IPS DF 6.9 (cell line): Measurements from ENCODE around the gene NTN1.
"Not testable (repeated sequence)": the region's sequence is repeated elsewhere in the genome, so short reads cannot be mapped to it uniquely, and the experiment has no call there.

Experiments used
- DNase-seq: peaks from one replicate; pipeline ENCODE4 v3.0.0-alpha.2; 2013; ENCODE audit warnings: low read depth, low spot score
- H3K27ac ChIP-seq: one replicate; pipeline ENCODE4 v1.5.1; 2013; ENCODE audit warnings: low read length, control low read depth
- H3K27me3 ChIP-seq: 2 replicates; pipeline ENCODE4 v1.6.1; 2013; ENCODE audit warnings: mild to moderate bottlenecking, low read length; ENCODE audit not compliant: control insufficient read depth, insufficient read depth
- H3K36me3 ChIP-seq: 2 replicates; pipeline ENCODE4 v1.6.1; 2013; ENCODE audit warnings: low read length; ENCODE audit not compliant: control insufficient read depth, insufficient read depth
- H3K4me1 ChIP-seq: 2 replicates; pipeline ENCODE4 v1.6.1; 2013; ENCODE audit warnings: low read length; ENCODE audit not compliant: control insufficient read depth, insufficient read depth
- H3K4me3 ChIP-seq: 2 replicates; pipeline ENCODE4 v1.5.1; 2013; ENCODE audit warnings: mild to moderate bottlenecking, low read length
- H3K9me3 ChIP-seq: 2 replicates; pipeline ENCODE4 v1.6.1; 2013; ENCODE audit warnings: low read length, inconsistent platforms; ENCODE audit not compliant: control insufficient read depth, insufficient read depth
- WGBS: extraction: QIAGEN DNeasy Blood & Tissue Kit; methylation state at CpG from one replicate; pipeline ENCODE4 v1.1.7; 2013; ENCODE audit warnings: mixed read lengths, missing lambda C conversion rate; ENCODE audit not compliant: insufficient read length, insufficient coverage; 5-methylcytosine and 5-hydroxymethylcytosine counted together

The NTN1 gene

GRCh38 chr17:9249245-9249953, 228.1 kb downstream of the NTN1 start:
- WGBS: no CpG with 5 or more reads among the region's 21 CpGs
- H3K4me3 ChIP-seq: no peak overlapping the region
- no peaks in the 10 kb centered on the region for H3K27me3 ChIP-seq
- H3K36me3 ChIP-seq: no peaks in the 10 kb centered on the region
- H3K9me3 ChIP-seq: no peaks in the 10 kb centered on the region
- no peak for DNase-seq
- no peak overlapping the region for H3K27ac ChIP-seq
- no peaks in the 10 kb centered on the region; the same call in 1 of the 2 replicates for H3K4me1 ChIP-seq

- Histone ChIP-seq H3K36me3 (no peaks in the 10 kb centered on the region), H3K27me3 (no peaks in the 10 kb centered on the region), H3K9me3 (no peaks in the 10 kb centered on the region), H3K27ac (no peak overlapping the region), H3K4me3 (no peak overlapping the region), H3K4me1 (no peaks in the 10 kb centered on the region; the same call in none of the 2 replicates)
- no CpG with 5 or more reads among the region's 12 CpGs for WGBS
- DNase-seq: no peak
These were observed 230.0 kb downstream of the NTN1 start for GRCh38 chr17:9251273-9251672.

- H3K27ac ChIP-seq: no peak overlapping the region
- no peaks in the 10 kb centered on the region for H3K36me3 ChIP-seq
- H3K9me3 ChIP-seq: no peaks in the 10 kb centered on the region
- H3K4me1 ChIP-seq: peaks cover under 1% of the 10 kb centered on the region
- no peaks in the 10 kb centered on the region for H3K27me3 ChIP-seq
- no CpG with 5 or more reads among the region's 3 CpGs for WGBS
- no peak for DNase-seq
- no peak overlapping the region for H3K4me3 ChIP-seq
These were observed 232.0 kb downstream of the NTN1 start for GRCh38 chr17:9253308-9253707.

GRCh38 chr17:9254841-9255240, 233.5 kb downstream of the NTN1 start:
- no peak overlapping the region for H3K4me3 ChIP-seq
- no peaks in the 10 kb centered on the region for H3K36me3 ChIP-seq
- H3K27me3 ChIP-seq: no peaks in the 10 kb centered on the region
- no CpG with 5 or more reads among the region's 2 CpGs for WGBS
- no peak overlapping the region for H3K27ac ChIP-seq
- peaks cover 2% of the 10 kb centered on the region for H3K4me1 ChIP-seq
- no peaks in the 10 kb centered on the region for H3K9me3 ChIP-seq
- no peak for DNase-seq

GRCh38 chr17:9255833-9256232, 234.5 kb downstream of the NTN1 start:
- Histone ChIP-seq H3K4me3 (no peak overlapping the region), H3K4me1 (peaks cover 2% of the 10 kb centered on the region), H3K9me3 (no peaks in the 10 kb centered on the region), H3K27me3 (no peaks in the 10 kb centered on the region), H3K27ac (no peak overlapping the region), H3K36me3 (no peaks in the 10 kb centered on the region; the same call in 1 of the 2 replicates)
- DNase-seq: no peak
- no CpG with 5 or more reads among the region's 6 CpGs for WGBS

- no peak overlapping the region for H3K27ac ChIP-seq
These were observed 235.0 kb downstream of the NTN1 start for GRCh38 chr17:9256361-9256750.

GRCh38 chr17:9256751-9257629, 235.7 kb downstream of the NTN1 start:
- H3K27ac ChIP-seq: no peak overlapping the region
- H3K4me1 ChIP-seq: peaks cover 2% of the 10 kb centered on the region
- no peaks in the 10 kb centered on the region; the same call in 1 of the 2 replicates for H3K36me3 ChIP-seq
- WGBS: no CpG with 5 or more reads among the region's 19 CpGs
- no peaks in the 10 kb centered on the region for H3K27me3 ChIP-seq
- DNase-seq: no peak
- no peak overlapping the region for H3K4me3 ChIP-seq
- H3K9me3 ChIP-seq: no peaks in the 10 kb centered on the region

More at GRCh38 chr17:9256361-9256750, 235.0 kb downstream of the NTN1 start:
- Histone ChIP-seq H3K4me3 (no peak overlapping the region), H3K9me3 (no peaks in the 10 kb centered on the region), H3K4me1 (peaks cover 2% of the 10 kb centered on the region), H3K27me3 (no peaks in the 10 kb centered on the region), H3K36me3 (no peaks in the 10 kb centered on the region; the same call in 1 of the 2 replicates)
- no CpG with 5 or more reads among the region's 6 CpGs for WGBS
- DNase-seq: no peak

GRCh38 chr17:9257630-9257965, 236.3 kb downstream of the NTN1 start:
- H3K27ac ChIP-seq, H3K9me3 ChIP-seq, H3K4me1 ChIP-seq, DNase-seq, H3K27me3 ChIP-seq, H3K4me3 ChIP-seq, H3K36me3 ChIP-seq: not testable (repeated sequence)
- whole genome bisulfite sequencing: no CpG with 5 or more reads among the region's 9 CpGs

GRCh38 chr17:9258115-9259015, 237.1 kb downstream of the NTN1 start:
- Histone ChIP-seq H3K4me1 (peaks cover 2% of the 10 kb centered on the region), H3K27ac (no peak overlapping the region), H3K9me3 (no peaks in the 10 kb centered on the region), H3K27me3 (no peaks in the 10 kb centered on the region), H3K36me3 (no peaks in the 10 kb centered on the region; the same call in 1 of the 2 replicates), H3K4me3 (no peak overlapping the region)
- no peak for DNase-seq
- WGBS: no CpG with 5 or more reads among the region's 15 CpGs

- Histone ChIP-seq H3K4me3 (no peak overlapping the region), H3K27me3 (no peaks in the 10 kb centered on the region), H3K27ac (no peak overlapping the region), H3K9me3 (no peaks in the 10 kb centered on the region), H3K36me3 (no peaks in the 10 kb centered on the region; the same call in 1 of the 2 replicates), H3K4me1 (peaks cover 2% of the 10 kb centered on the region)
- DNase-seq: no peak
- no CpG with 5 or more reads among the region's 10 CpGs for WGBS
These were observed 238.1 kb downstream of the NTN1 start for GRCh38 chr17:9259419-9259818.
